H1 (cell line): ENCODE results near the gene HOXA6. TPM values are rescaled to one million over a fixed set of nuclear protein-coding genes. Genes with fewer than 3 reads are reported as not detected.

Experiments used
- CTCF ChIA-PET: fragments of 300-600 bp; sonication (Branson Sonifier 250); formaldehyde crosslinking; loops from one replicate; lab custom pipeline; 2021; ENCODE audit not compliant: partially characterized antibody; lab: Charles Lee
- POLR2A ChIA-PET: fragments of 300-600 bp; sonication (Branson Sonifier 250); formaldehyde crosslinking; loops from one replicate; lab custom pipeline; 2021; ENCODE audit warnings: inconsistent platforms; ENCODE audit not compliant: partially characterized antibody; lab: Charles Lee
- DNase-seq, 2 experiments: peaks; one replicate each; pipeline versions ENCODE4 v3.0.0 to v3.0.0-alpha.2; 2010 to 2022; ENCODE audit warnings: low spot score in 2 of 2, low read depth in 1 of 2, mixed read lengths in 1 of 2
- FAIRE-seq: peaks from 2 replicates; lab custom pipeline; 2011; peaks lifted over from hg19 to GRCh38; lab: Jason Lieb, UNC
- H2AFZ ChIP-seq: 2 replicates; pipeline ENCODE4 v1.8.1; 2012; ENCODE audit warnings: low read length, inconsistent platforms
- H2AK5ac ChIP-seq: 2 replicates; pipeline ENCODE4 v1.6.1; 2013; ENCODE audit warnings: low read depth, low read length
- H2BK120ac ChIP-seq: replicated peaks from 2 replicates; pipeline ENCODE3; 2013; ENCODE audit warnings: low read depth, low read length, inconsistent platforms
- H2BK12ac ChIP-seq: 2 replicates; pipeline ENCODE4 v1.6.1; 2013; ENCODE audit warnings: low read depth, low read length
- H2BK15ac ChIP-seq: 2 replicates; pipeline ENCODE4 v1.6.1; 2013; ENCODE audit warnings: low read length
- H2BK20ac ChIP-seq: 2 replicates; pipeline ENCODE4 v1.6.1; 2013; ENCODE audit warnings: low read length
- H2BK5ac ChIP-seq: 2 replicates; pipeline ENCODE4 v1.6.1; 2013; ENCODE audit warnings: low read depth, low read length
- H3K14ac ChIP-seq: 2 replicates; pipeline ENCODE4 v1.6.1; 2013; ENCODE audit warnings: inconsistent platforms; ENCODE audit not compliant: insufficient read length
- H3K18ac ChIP-seq: 2 replicates; pipeline ENCODE4 v1.6.1; 2013; ENCODE audit warnings: low read length; ENCODE audit errors: extremely low read depth
- H3K23ac ChIP-seq: 2 replicates; pipeline ENCODE4 v1.6.1; 2013; ENCODE audit warnings: inconsistent platforms; ENCODE audit not compliant: insufficient read length
- H3K23me2 ChIP-seq: 2 replicates; pipeline ENCODE4 v1.6.1; 2013; ENCODE audit warnings: low read depth, low read length
- H3K27ac ChIP-seq: 2 replicates; pipeline ENCODE4 v1.6.1; 2011; ENCODE audit warnings: low read depth, low read length, inconsistent platforms
- H3K27me3 ChIP-seq, 4 experiments: replicated peaks in 1 of 4; 1 replicate in 1 of 4; 2 replicates in 3 of 4; pipeline versions ENCODE4 v1.6.1 to v1.8.1; 2011 to 2013; ENCODE audit warnings: low read length in 3 of 4, mild to moderate bottlenecking in 3 of 4, inconsistent platforms in 2 of 4, mixed read lengths in 2 of 4, moderate library complexity in 1 of 4; ENCODE audit not compliant: control insufficient read depth in 3 of 4, insufficient read depth in 3 of 4; ENCODE audit errors: extremely low read depth in 1 of 4
- H3K36me3 ChIP-seq, 4 experiments: 2 replicates each; pipeline versions ENCODE4 v1.6.1 to v1.8.1; 2011 to 2013; ENCODE audit warnings: mild to moderate bottlenecking in 4 of 4, low read length in 3 of 4, moderate library complexity in 2 of 4, control low read depth in 1 of 4, inconsistent platforms in 1 of 4; ENCODE audit not compliant: insufficient read depth in 4 of 4, control insufficient read depth in 2 of 4
- H3K4ac ChIP-seq: replicated peaks from 2 replicates; pipeline ENCODE3; 2013; ENCODE audit warnings: low read length, low read depth, mixed read lengths, inconsistent platforms; ENCODE audit not compliant: insufficient read length
- H3K4me1 ChIP-seq, 4 experiments: replicated peaks in 1 of 4; 1 replicate in 1 of 4; 2 replicates in 3 of 4; pipeline versions ENCODE4 v1.6.1 to v1.8.1; 2011 to 2013; ENCODE audit warnings: low read length in 3 of 4, inconsistent platforms in 2 of 4, mixed read lengths in 1 of 4; ENCODE audit not compliant: insufficient read depth in 4 of 4, control insufficient read depth in 3 of 4
- H3K4me2 ChIP-seq, 2 experiments: 2 replicates each; pipeline versions ENCODE4 v1.6.1 to v1.8.1; 2011 to 2013; ENCODE audit warnings: low read depth in 2 of 2, low read length in 2 of 2, control low read depth in 1 of 2, inconsistent platforms in 1 of 2, mild to moderate bottlenecking in 1 of 2; ENCODE audit not compliant: insufficient read depth in 1 of 2
- H3K4me3 ChIP-seq, 4 experiments: fragments of 200-600, 300-600 bp in 1 of 4; sonication (generic), shearing (Covaris generic), sonication (Bioruptor Twin) in 1 of 4; 2 replicates each; pipeline versions ENCODE4 v1.5.1 to v1.8.1; 2011 to 2016; ENCODE audit warnings: low read length in 4 of 4, low read depth in 3 of 4, control low read depth in 2 of 4, inconsistent platforms in 2 of 4, mild to moderate bottlenecking in 2 of 4, mixed read lengths in 1 of 4, moderate library complexity in 1 of 4; ENCODE audit not compliant: insufficient read depth in 2 of 4; ENCODE audit errors: extremely low read depth in 1 of 4
- H3K56ac ChIP-seq: replicated peaks from 2 replicates; pipeline ENCODE3; 2013; ENCODE audit warnings: low read depth, mild to moderate bottlenecking, mixed read lengths, low read length, inconsistent platforms; ENCODE audit not compliant: insufficient read length
- H3K79me1 ChIP-seq: 2 replicates; pipeline ENCODE4 v1.6.1; 2013; ENCODE audit warnings: low read depth, low read length, control low read depth
- H3K79me2 ChIP-seq, 2 experiments: 2 replicates each; pipeline versions ENCODE4 v1.6.1 to v1.8.1; 2012 to 2013; ENCODE audit warnings: low read length in 2 of 2, mild to moderate bottlenecking in 2 of 2, inconsistent platforms in 1 of 2; ENCODE audit not compliant: insufficient read depth in 2 of 2, control insufficient read depth in 1 of 2
- H3K9ac ChIP-seq, 4 experiments: replicated peaks in 1 of 4; 1 replicate in 1 of 4; 2 replicates in 3 of 4; pipeline versions ENCODE4 v1.6.1 to v1.8.1; 2011 to 2013; ENCODE audit warnings: low read depth in 3 of 4, low read length in 3 of 4, control low read depth in 2 of 4, mild to moderate bottlenecking in 2 of 4, moderate library complexity in 2 of 4, inconsistent platforms in 1 of 4; ENCODE audit errors: extremely low read depth in 1 of 4
- H3K9me3 ChIP-seq, 2 experiments: 2 replicates each; pipeline versions ENCODE4 v1.6.1 to v1.8.1; 2012 to 2013; ENCODE audit warnings: mild to moderate bottlenecking in 2 of 2, moderate library complexity in 2 of 2, control low read depth in 1 of 2, inconsistent platforms in 1 of 2, low read depth in 1 of 2, low read length in 1 of 2, mixed read lengths in 1 of 2; ENCODE audit not compliant: insufficient read depth in 2 of 2
- H4K20me1 ChIP-seq, 2 experiments: replicated peaks in 1 of 2; 2 replicates each; pipeline versions ENCODE3 to v1.8.1; 2011 to 2013; ENCODE audit warnings: inconsistent platforms in 2 of 2, low read length in 2 of 2, mild to moderate bottlenecking in 1 of 2; ENCODE audit not compliant: insufficient read depth in 2 of 2, control insufficient read depth in 1 of 2
- H4K5ac ChIP-seq: 2 replicates; pipeline ENCODE4 v1.6.1; 2013; ENCODE audit warnings: low read length, low read depth, mixed read lengths, inconsistent platforms; ENCODE audit not compliant: insufficient read length
- H4K8ac ChIP-seq: 2 replicates; pipeline ENCODE4 v1.8.0; 2013; ENCODE audit warnings: mild to moderate bottlenecking, moderate library complexity, low read length, inconsistent platforms; ENCODE audit not compliant: insufficient read depth; ENCODE audit errors: extremely low read depth
- H4K91ac ChIP-seq: replicated peaks from 2 replicates; pipeline ENCODE3; 2013; ENCODE audit warnings: low read length, mixed read lengths, inconsistent platforms; ENCODE audit not compliant: insufficient read length
- CEBPB ChIP-seq: IDR thresholded peaks from 2 replicates; pipeline ENCODE4 v1.6.1; 2012; ENCODE audit warnings: low read depth, low read length
- CREB1 ChIP-seq: IDR thresholded peaks from 2 replicates; pipeline ENCODE4 v1.6.1; 2012; ENCODE audit warnings: inconsistent platforms
- EP300 ChIP-seq, 2 experiments: IDR thresholded peaks; 1 replicate in 1 of 2; 2 replicates in 1 of 2; pipeline ENCODE4 v1.6.1; 2011 to 2012; ENCODE audit warnings: low read depth in 2 of 2, low read length in 2 of 2, mild to moderate bottlenecking in 2 of 2, borderline replicate concordance in 1 of 2, inconsistent platforms in 1 of 2, moderate library complexity in 1 of 2
- HDAC6 ChIP-seq: IDR thresholded peaks from one replicate; pipeline ENCODE4 v1.7.1; 2012; ENCODE audit warnings: low read depth, mild to moderate bottlenecking, inconsistent platforms, low read length, moderate library complexity
- KDM1A ChIP-seq: fragments of 200-600, 300-600 bp; sonication (generic); IDR thresholded peaks from 2 replicates; pipeline ENCODE4 v1.7.1; 2016; ENCODE audit warnings: mild to moderate bottlenecking, low read length, borderline replicate concordance
- KDM5A ChIP-seq: fragments of 200-600 bp; IDR thresholded peaks from 2 replicates; pipeline ENCODE4 v1.7.1; 2012; ENCODE audit warnings: mild to moderate bottlenecking, low read length, inconsistent platforms, mixed read lengths
- SIN3A ChIP-seq, 2 experiments: IDR thresholded peaks in 1 of 2; conservative IDR thresholded peaks in 1 of 2; 2 replicates each; pipeline ENCODE4 v1.6.1; 2011 to 2012; ENCODE audit warnings: low read length in 2 of 2, improper control_type of control experiment in 1 of 2, low read depth in 1 of 2, mild to moderate bottlenecking in 1 of 2
- TCF12 ChIP-seq: IDR thresholded peaks from 2 replicates; pipeline ENCODE4 v1.6.1; 2011; ENCODE audit warnings: low read depth, mild to moderate bottlenecking, low read length
- TEAD4 ChIP-seq: IDR thresholded peaks from 2 replicates; pipeline ENCODE4 v1.6.1; 2012; ENCODE audit warnings: low read depth, low read length, inconsistent platforms, mixed read lengths
- WGBS, 2 experiments: shearing (Covaris generic) in 1 of 2; methylation state at CpG; one replicate each; pipeline versions ENCODE4 v1.1.6 to v1.1.7; 2013 to 2015; ENCODE audit warnings: low lambda C conversion rate in 2 of 2, mixed read lengths in 2 of 2, inconsistent platforms in 1 of 2, low coverage in 1 of 2, missing lambda C conversion rate in 1 of 2; ENCODE audit not compliant: insufficient replicate concordance in 2 of 2, insufficient coverage in 1 of 2, insufficient read length in 1 of 2; ENCODE audit errors: extremely low coverage in 1 of 2, missing lambda C conversion rate in 1 of 2; 5-methylcytosine and 5-hydroxymethylcytosine counted together
- polyA plus RNA-seq, 7 experiments: library from polyadenylated mRNA; depleted of rRNA in 3 of 7; stranded (reverse) in 5 of 7; unstranded in 2 of 7; fragments of >200 nt in 5 of 7; fragments of 200-250 nt in 2 of 7; gene quantifications; 1 replicate in 5 of 7; 2 replicates in 1 of 7; 4 replicates in 1 of 7; pipeline versions ENCODE4 v1.2.1 to v1.2.3, GENCODE V29; 2011 to 2013; ENCODE audit warnings: missing spikeins in 2 of 7, mixed read lengths in 2 of 7
- total RNA-seq: library from RNA; stranded (reverse); fragmentation: NEBNext Ultra II Directional; extraction: Animal tissue kit (Norgen Biotek cat#: 25700); gene quantifications from 2 replicates; pipeline ENCODE4 v1.2.1, GENCODE V29; 2021
- TF ChIP-seq, protein P1 (sequence below): IDR thresholded peaks from 2 replicates; pipeline ENCODE4 v1.6.1; 2011; ENCODE audit warnings: low read depth, mild to moderate bottlenecking, low read length; ENCODE audit not compliant: insufficient read depth

Gene HOXA6
- total and polyA plus RNA-seq, 2 of the 8 experiments (the other 6 are each of a cell fraction or from before 2014, with no cell fraction given): not detected

GRCh38 chr7:27095897-27096767 lies 51.4 kb downstream of the HOXA6 start, which contains the start of gene HOXA1:
HOXA1 (minus strand) TSS chr7:27096000; CDS start chr7:27095912, 88 bp downstream.
- no peak within 1 kb of the TSS for H2BK5ac ChIP-seq
- H4K8ac ChIP-seq: no peak within 1 kb of the TSS; the same call in 1 of the 2 replicates
- DNase-seq (peak in 1 of 2 experiments; percentile 79), FAIRE-seq (no peak)
- H2BK15ac ChIP-seq: no peak within 1 kb of the TSS; the same call in 1 of the 2 replicates
- no peak within 1 kb of the TSS for H3K27ac ChIP-seq
- peaks cover 18 to 30% of the 10 kb centered on the region in 2 experiments for H4K20me1 ChIP-seq
- CTCF ChIA-PET: interaction anchor here (0.7 to 12.1 kb wide), 13 partner anchors 9 to 239 kb away, joined by 3 to 123 read pairs (median 4); partner anchors contain the start of genes HOXA3, HOXA5 and HOXA6
- no peak within 1 kb of the TSS for H2BK120ac ChIP-seq
- no peak within 1 kb of the TSS for H2BK20ac ChIP-seq
- H3K27me3 ChIP-seq: peaks cover 86 to 100% (median 95%) of the 10 kb centered on the region in 4 experiments
- H3K23me2 ChIP-seq: peaks cover 5% of the 10 kb centered on the region; the same call in 1 of the 2 replicates
- POLR2A ChIA-PET: interaction anchor here (0.7 to 1.3 kb wide), 4 partner anchors 9 to 28 kb away, joined by 3 to 6 read pairs (median 3); no protein-coding TSS in a partner anchor
- peaks cover under 1 to 26% (median 16%) of the 10 kb centered on the region in 4 experiments for H3K4me1 ChIP-seq
- H4K5ac ChIP-seq: no peak within 1 kb of the TSS
- H4K91ac ChIP-seq: no peak within 1 kb of the TSS
- no peak within 1 kb of the TSS for H3K14ac ChIP-seq
- H3K9me3 ChIP-seq: no peaks in the 10 kb centered on the region
- H2AK5ac ChIP-seq: 0 out of 2 replicates have a peak within 1 kb of the TSS, but pooled peaks have one; percentile 15
- 1% methylated on average over 25 of the region's 68 CpGs; no CpG with 5 or more reads in 1 of the 2 experiments for WGBS, 2 experiments
- no peaks in the 10 kb centered on the region for H3K79me1 ChIP-seq
- H3K9ac ChIP-seq: no peak within 1 kb of the TSS
- no peak within 1 kb of the TSS for H3K4ac ChIP-seq
- peak within 1 kb of the TSS; percentile 29; the same call in 1 of the 2 replicates for H2BK12ac ChIP-seq
- no peak within 1 kb of the TSS; the same call in 1 of the 2 replicates for H3K18ac ChIP-seq
- no peak within 1 kb of the TSS for H3K23ac ChIP-seq
- H3K4me2 ChIP-seq: peak within 1 kb of the TSS; percentile 70 to 78
- H2AFZ ChIP-seq: no peak within 1 kb of the TSS
- H3K36me3 ChIP-seq: no peaks in the 10 kb centered on the region
- H3K56ac ChIP-seq: no peak within 1 kb of the TSS
- H3K4me3 ChIP-seq: peak within 1 kb of the TSS; percentile 22 to 63 (median 30); a peak in 7 of 8 replicates
- no peaks in the 10 kb centered on the region for H3K79me2 ChIP-seq
- 0 out of 2 replicates have a peak, but pooled peaks have one; percentile 10 for TF ChIP-seq KDM1A
- TF ChIP-seq HDAC6: no peak
- TF ChIP-seq, protein P1, sequence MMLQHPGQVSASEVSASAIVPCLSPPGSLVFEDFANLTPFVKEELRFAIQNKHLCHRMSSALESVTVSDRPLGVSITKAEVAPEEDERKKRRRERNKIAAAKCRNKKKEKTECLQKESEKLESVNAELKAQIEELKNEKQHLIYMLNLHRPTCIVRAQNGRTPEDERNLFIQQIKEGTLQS: peak; percentile 80
- no peak for TF ChIP-seq TEAD4
- 0 out of 2 replicates have a peak, but pooled peaks have one; percentile 44 for TF ChIP-seq CREB1
- no peak for TF ChIP-seq EP300 (IDR thresholded peaks at IDR 0.05; ENCODE audit: borderline replicate concordance in 1 of 2, low read depth in 2 of 2, low read length in 2 of 2)
- TF ChIP-seq KDM5A: no peak
- no peak for TF ChIP-seq TCF12
- 0 out of 4 replicates have a peak, but pooled peaks of 1 of the 2 experiments have one; percentile 7 for TF ChIP-seq SIN3A (conservative IDR thresholded peaks at IDR 0.05 in 1 of 2, IDR thresholded peaks at IDR 0.05 in 1 of 2; ENCODE audit: low read depth in 1 of 2, low read length in 2 of 2)
- no peak for TF ChIP-seq CEBPB
